GM18861 (cell line): ENCODE measurements around the gene TULP3.

Source experiments
- ATAC-seq: cut with Tn5 transposase; IDR thresholded peaks from one replicate; pipeline ENCODE4 v1.9.1; 2021; ENCODE audit not compliant: unreplicated experiment

The TULP3 gene

DNA sequence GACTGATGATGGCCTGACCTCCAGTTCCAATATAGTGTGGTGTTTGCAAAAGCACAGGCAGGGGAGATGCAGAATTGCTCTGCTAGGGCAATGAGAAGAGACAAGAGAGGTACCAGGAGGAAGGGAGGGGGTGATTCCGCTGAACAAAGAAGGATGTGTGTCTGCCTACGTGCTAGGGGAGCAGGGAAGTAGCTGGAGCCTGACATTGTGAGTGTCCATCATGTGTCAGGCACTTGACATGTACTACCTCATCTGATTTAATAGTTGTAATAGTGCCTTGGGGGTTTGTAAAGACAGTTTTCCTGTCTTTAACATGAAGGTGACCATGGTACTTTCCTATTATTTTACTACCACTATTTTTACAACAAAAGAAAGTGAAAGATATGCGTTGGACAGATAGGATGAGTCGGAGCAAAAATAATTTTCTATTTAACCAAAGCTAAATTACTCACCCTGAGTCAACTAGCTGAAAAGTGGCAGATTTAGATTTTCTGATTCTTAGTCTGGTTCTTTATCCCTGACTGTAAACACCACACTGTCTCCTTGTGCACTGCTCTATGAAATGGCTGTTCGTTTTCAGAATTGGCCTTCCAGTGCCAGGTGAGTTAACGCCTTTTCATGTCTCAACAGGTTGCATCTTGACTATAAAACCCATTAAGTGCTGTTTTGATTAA is 34.8 kb downstream of the TULP3 start:
- no peak for ATAC-seq

DNA sequence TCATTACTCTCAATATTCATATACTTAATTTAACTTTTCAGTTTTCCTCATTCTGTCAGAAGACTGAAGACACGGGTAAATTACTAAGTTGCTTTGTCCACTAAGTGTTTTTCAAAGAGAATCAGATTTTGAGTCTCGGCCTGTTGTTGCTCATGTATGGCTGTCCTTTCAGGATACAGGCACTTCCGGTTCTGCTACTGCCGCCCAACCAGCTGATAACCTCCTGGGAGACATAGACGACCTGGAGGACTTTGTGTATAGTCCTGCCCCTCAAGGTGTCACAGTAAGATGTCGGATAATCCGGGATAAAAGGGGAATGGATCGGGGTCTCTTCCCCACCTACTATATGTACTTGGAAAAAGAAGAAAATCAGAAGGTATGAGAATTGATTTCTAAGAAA is 40.2 kb downstream of the TULP3 start:
- no peak for ATAC-seq

DNA sequence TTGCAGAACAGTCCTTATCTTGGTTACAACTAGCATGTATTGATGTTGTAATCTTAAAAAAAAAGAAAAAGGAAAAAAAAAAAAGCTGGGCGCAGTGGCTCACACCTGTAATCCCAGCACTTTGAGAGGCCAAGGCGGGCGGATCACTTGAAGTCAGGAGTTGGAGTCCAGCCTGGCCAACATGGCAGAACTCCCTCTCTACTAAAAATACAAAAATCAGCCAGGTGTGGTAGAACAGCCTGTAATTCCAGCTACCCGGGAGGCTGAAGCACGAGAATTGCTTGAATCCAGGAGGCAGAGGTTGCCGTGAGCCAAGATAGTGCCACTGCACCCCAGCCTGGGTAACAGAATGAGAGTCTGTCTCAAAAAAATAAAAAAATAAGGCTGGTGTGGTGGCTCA is 42.9 kb downstream of the TULP3 start:
- no peak for ATAC-seq

DNA sequence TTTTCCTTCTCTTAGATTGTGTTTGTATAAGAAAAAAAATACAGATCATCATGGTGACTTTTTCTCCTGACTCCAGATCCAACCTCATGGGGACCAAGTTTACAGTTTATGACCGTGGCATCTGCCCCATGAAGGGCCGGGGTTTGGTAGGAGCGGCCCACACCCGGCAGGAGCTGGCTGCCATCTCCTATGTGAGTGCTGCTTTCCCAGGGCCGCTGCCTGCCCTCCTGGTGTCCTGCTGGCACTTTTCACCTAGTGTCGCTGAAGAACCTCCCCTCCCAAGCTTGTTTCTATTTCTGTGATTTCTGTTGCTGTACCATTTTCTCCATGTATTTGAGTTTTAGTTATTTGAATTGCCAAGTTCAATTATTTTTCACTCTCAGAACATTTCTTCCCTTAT is 43.7 kb downstream of the TULP3 start:
- ATAC-seq: no peak

DNA sequence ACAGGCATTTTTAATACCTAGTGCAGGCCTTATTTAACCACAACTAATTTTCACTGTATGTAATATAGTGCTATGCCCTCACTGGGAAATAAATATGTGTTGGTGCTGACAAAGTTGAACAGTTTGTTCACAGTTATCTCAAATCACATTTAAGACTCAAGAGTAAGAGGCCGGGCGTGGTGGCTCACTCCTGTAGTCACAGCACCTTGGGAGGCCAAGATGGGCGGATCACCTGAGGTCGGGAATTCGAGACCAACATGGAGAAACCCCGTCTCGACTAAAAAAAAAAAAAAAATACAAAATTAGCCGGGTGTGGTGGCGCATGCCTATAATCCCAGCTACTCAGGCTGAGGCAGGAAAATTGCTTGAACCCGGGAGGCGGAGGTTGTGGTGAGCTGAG is 45.6 kb downstream of the TULP3 start:
- ATAC-seq: no peak

DNA sequence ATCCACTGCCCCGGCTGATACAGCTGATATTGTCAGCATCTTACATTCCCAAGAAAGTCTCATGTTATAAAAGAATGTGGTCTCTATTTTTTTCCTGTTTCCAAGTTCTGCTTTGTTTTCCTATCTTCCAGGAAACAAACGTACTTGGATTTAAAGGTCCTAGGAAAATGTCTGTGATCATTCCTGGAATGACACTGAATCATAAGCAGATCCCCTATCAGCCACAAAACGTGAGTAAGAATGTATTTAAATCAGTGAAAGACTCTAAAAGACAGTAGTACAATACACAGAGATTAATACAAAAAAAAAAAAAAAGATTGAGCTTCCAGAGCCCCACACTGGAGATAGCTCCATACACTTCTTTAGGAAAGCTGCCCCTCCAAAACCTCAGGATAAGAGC is 46.8 kb downstream of the TULP3 start:
- no peak for ATAC-seq

DNA sequence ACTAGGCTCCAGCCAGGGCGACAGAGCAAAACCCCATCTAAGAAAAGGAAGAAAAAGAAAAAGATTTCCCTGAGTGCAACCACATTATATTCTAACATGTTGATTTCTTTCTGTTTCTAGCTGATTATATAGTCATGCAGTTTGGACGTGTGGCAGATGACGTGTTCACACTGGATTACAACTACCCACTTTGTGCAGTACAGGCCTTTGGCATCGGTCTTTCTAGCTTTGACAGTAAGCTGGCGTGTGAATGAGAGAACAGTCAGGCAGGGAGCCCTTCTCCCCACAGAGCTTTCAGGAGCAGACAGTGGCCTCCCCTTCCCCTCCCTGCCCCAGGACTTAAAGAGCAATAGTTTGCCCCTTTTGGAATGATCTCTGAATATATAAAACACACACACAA is 48.5 kb downstream of the TULP3 start:
- ATAC-seq: no peak

DNA sequence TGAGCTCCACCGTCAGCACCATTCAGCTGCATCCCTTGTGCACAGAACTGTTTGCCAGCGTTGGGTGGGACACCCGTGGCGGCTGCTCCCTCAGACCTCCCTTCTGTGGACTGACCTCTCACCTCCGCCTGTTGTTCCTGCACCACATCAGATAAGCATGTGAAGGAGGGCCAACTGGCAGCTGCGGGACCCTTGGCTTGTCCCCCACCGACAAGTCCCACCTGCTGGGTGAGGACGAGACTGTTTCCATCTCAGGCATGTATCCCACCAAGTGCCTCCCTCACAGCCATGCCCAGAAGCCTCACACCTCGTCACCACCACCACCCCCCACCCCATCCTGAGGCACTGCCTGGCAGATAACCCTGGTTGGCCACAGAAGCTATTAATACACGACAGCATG is 49.9 kb downstream of the TULP3 start:
- no peak for ATAC-seq

DNA sequence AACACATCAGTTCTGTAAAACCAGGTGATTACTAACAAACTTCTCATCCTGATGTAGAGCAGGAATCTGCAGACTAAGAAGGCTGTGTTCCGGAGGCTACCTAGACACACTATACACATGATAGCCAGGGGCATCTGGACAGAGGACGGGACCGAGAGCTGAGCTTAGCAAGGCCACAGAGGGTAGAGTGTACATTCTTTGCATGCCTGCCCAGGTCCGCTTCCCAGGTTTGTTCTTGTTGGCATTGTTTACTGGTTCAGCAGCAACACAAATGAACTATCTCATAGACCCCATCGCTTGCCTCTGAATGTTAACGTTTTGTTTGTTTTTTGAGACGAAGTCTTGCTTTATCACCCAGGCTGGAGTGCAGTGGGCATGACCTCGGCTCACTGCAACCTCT is 50.8 kb downstream of the TULP3 start:
- ATAC-seq: no peak

DNA sequence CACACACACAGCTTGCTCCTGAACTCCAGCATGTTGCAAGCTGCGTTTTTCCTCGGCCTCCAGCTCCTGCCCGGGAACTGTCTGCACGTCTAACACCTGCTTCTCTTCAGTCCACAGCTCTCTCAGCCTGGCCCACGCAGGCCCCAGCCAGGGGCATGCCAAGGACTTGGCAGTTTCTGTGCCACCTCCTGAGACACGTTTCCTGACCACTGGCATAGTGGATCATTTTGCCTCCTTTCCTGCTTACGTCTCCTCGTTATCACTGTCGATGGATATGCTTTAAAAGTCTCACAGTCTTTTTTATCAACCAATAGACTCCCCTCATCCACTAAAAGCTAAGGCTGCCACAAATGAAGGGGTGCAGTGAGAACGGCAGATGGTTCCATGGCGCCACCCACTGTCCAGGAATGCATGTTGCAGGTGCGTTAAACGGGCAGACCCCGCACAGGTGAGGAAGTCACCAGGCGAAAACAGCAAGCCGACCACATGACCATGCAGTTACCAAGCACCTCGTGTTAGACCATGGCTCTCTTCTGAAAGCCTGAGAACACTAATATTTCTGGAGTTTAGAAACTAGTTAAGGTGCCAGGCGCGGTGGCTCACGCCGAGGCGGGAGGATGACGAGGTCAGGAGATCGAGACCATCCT is 53.8 kb downstream of the TULP3 start:
- no peak for ATAC-seq

DNA sequence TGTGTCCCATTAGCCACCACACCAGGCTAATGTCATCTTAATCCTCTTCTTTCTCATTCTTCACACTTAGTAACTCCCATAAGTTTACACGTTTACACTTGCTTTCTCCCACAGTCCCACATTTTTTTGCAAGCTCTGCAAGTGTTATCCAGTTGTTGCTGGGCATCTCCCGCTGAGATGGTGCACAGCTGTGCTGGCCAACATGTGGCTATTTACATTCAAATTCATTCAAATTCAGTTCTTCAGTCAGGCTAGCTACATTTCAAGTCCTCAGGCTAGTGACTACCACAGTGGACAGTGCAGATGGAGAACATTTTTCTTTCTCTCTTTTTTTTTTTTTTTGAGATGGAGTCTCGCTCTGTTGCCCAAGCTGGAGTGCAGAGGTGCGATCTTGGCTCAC is 58.7 kb downstream of the TULP3 start:
- ATAC-seq: no peak

DNA sequence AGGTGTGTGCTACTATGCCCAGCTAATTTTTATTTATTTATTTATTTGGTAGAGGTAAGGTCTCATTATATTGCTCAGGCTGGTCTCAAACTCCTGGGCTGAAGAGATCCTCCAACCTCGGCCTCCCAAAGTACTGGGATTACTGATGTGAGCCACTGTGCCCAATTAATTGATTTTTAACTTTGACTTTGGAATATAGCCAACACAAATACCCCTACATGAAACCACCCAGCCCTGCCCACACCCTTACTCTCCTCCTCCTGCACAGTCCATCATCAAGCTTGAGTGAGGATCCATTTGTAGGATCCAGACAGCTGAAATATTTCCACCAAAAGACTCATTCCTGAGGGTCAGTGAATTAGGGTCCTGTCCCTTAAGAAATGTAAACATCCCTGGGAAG is 65.2 kb downstream of the TULP3 start:
- ATAC-seq: no peak

DNA sequence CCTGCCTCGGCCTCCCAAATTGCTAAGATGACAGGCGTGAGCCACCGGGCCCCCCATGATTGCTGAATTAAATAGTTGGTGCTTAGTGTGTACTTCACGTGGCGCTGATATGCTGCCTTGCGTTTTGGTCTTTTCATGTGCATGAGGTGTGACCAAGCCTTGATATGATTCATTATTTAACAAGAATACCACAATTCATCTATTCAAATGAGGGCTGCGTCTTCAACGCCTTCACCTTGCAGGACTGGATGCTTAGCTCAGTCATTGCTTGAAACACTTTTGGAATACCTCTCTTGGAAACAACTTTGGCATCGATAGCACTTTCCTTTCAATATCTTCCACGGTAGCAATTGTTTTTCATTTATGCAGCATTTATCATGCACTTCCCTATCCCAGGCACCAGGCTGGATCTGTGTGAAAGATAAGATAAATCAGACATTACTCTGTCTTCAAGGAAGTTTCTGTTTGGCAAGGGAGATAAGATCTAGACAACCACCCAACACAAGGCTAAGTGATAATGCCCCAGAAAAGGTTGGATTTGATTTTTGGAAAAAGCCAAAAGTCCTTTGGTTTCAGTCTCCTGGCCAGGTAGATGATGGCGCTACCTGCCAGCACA is 67.2 kb downstream of the TULP3 start:
- no peak for ATAC-seq

DNA sequence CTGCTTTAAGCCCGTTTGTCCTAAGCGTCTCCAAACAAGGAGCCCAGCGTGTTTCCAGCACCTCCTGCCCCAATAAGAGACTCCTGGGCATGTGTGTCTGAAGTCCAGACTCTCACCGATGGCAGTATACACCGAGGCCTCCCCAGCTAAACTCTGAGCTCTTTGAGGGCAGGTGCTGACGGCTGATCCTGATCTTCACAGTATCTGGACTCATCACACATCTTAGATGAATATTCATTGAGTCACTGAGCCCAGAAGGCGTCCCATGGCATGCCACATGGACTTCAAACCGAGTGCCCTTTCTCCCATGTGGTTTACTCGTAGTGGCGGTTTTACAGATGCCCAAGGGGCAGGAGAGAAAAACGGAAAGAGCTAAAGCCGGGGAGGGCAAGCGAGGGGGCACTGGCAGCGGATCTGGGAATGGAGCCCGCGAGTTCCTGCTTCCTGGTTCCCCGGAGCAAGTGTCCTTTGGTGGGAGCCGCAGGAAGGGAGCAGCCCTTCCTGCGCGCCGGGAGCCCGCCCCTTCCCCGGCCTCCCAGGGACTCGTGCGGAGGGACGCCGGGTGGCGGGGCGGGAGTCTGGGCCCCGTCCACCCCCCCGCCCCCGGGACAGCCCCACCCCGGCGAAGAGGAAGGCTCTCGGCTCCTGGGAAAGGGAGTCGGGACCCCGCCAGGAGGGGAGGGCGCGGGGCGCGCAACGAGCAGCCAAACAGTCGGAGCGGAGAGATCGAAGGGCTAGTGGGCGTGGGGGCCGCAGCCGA is 67.9 kb downstream of the TULP3 start:
- no peak for ATAC-seq

DNA sequence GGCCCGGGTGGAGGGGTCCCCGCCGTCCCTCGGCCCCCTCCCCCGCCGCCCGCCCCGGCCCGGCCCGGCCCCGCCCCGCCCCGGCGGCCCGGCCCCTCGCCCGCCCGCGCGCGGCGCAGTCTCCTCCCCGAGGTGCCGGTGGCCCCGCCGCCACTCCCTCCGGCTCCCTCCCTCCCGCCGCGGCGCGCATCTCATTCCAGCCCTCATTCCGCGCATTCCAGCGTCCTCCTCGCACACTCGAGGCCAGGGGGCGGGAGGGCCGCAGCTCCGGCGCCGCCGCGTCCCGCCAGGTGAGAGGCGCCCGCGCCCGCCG is 68.5 kb downstream of the TULP3 start, which contains the start of gene TEAD4:
TSS of gene TEAD4 (plus strand) at position 206 of the 313 bp plus-strand sequence.
- no peak for ATAC-seq

DNA sequence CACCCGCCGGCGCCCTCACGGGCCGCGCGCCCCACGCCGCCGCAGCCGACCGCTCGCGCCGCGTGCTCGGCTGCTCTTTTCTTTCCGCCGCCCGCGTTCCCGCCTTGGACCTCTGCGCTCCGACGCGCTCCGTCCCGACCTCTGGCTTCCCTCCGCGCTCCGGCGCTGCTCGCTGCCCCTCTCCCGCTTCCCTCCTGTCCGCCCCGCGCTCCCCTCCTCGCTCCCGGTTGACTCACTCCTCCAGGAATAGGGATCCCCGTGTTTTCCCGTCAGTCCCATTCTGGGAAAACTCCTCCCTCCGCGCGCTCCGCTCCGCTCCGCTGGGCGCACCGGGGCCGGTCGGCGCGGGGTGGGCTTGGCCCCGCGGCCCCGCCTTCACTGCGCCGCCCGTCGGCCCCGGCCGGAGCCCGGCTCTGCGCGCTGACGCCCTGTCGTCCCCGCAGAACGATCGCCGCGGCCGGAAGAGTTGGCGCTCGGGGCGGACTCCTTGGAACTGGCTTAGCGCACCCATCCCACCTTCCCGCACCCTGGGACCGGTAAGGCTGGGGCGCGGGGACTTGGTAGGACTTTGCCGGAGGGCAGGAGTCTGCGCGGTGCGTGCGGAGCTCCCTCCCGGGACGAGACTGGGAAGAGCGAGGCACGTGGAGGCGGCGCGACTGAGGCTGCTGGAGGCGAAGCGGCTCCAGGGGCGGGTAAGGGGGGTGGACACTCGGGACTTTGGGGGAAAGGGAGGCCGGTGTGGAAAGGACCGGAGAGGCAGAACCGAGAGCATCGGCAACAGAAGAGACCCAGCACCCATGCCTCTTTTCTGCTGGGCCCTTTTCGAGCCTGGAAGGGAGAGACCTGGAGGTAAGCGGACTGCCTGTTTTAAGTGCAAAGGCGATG is 69.1 kb downstream of the TULP3 start:
- no peak for ATAC-seq

DNA sequence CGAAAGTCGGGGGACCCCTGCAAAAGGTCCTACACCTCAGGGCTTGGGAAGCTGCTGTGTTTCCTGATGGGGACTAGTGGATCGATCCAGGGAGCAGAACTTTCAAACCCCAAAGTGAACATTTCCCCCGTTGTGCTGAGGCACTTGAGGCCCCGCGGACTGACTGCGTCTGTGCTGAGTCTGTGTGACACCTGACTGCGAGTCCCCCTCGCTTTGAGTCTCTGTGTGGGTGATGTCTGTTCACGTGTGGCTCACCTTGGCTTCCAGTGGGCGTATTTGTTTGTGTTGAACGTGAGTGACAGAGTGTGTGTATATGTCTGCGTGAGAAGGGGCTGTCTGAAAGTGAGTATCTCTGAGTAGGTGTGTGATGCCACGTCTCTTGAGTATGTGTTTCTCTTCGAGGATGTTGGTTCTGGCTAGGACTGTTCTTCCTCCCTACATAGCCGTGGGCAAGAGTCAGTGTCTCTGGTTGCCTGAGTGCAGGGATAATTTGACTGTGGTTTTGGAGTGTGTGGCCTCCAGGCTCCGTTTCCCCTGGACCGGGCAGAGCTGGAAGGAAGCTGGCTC is 69.8 kb downstream of the TULP3 start:
- ATAC-seq: no peak

DNA sequence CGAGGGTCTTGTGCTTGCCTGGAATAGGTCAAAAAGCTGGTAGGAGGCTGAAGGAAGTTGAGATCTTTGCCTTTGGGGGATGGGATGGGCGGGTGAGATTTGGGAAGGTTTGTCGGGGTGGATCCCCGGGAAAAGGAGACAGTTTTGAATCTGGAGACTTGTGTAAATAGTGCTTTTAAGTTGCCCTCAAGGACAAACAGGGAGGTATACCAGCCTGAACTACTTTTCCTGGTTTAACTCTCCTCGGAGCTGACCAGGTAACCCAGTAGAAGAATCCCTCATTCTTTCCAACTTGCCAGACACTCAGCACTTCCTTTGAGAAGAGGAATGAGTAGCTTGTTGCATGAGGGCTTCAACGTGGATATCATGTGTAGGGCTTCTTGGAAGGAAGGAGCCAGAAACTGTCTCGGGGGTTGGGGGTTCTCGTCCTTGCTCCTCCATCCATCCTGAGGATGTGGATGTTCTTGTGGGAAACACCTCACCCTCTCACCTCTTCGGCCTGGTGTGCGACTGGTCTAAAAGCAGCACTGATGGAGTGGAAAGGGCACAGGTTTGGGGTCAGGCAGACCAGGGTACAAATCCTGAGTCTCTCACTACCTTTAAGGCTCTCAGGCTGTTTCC is 70.4 kb downstream of the TULP3 start:
- no peak for ATAC-seq

DNA sequence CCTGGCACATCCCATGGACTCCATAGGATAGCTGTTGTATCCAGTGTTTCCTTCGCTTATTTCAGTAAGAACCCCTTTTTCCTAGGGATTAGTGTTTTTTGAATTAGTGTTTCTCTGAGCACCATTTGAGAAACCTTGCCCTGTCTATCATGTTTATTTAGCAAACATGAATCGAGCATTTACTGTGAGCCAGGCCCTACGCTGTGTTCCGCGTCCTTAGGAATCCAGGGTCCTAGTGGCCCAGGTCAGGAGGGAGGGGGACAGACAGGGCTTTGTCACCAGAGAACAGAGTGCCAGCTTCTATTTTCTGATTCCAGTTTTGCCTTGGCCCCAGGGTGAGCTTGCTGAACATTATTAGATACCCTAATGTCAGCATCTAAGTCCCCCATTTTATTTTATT is 71.0 kb downstream of the TULP3 start:
- no peak for ATAC-seq

DNA sequence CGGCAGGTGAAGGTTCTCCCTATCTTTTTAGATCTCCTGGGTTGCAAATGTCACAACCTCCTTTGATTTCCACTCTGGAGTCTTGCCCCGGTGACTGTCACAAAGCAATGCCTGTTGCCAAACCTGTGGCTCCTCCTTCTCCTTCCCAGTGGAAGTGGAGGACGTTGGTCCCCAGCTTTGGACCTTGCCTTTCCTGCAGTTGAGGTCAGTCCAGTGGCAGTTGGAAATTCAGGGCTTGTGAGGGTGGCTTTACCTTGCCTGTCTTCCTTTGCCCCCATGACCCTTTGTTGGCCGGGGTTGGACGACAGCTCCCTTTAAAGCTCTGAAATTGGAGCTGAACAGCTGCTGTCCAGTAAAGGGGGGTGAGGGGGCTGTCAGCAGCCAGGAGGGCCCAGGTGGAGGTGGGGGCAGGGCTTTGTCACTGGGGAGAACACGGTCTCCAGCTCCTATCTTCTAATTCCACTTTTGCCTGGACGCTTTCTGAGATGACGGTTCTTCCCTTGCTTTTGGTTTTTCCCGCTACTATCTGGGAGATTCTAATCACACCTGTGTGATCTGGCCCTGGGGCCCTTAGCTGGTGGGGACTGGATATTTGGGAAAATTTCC is 72.6 kb downstream of the TULP3 start:
- ATAC-seq: no peak
